MM.1S (cell line): ENCODE data around the gene FKBP8.
"Not testable (repeated sequence)": the region's sequence is repeated elsewhere in the genome, so short reads cannot be mapped to it uniquely, and the experiment has no call there.

Experiments used
- EZH2 ChIP-seq: fragments of 300-600 bp; sonication (generic); optimal IDR thresholded peaks from 2 replicates; pipeline ENCODE3; 2017; ENCODE audit warnings: low read depth, mild to moderate bottlenecking, antibody characterized with exemption, low read length, mixed read lengths
- EZH2phosphoT487 ChIP-seq: fragments of 300-600 bp; sonication (generic); IDR thresholded peaks from 2 replicates; pipeline ENCODE4 v1.6.1; 2018; ENCODE audit warnings: antibody characterized with exemption, low read length
- TF ChIP-seq, protein P1 (sequence below): fragments of 300-600 bp; sonication (generic); IDR thresholded peaks from 2 replicates; pipeline ENCODE4 v1.5.1; 2016; ENCODE audit warnings: antibody characterized with exemption, low read length, mixed read lengths

DNA sequence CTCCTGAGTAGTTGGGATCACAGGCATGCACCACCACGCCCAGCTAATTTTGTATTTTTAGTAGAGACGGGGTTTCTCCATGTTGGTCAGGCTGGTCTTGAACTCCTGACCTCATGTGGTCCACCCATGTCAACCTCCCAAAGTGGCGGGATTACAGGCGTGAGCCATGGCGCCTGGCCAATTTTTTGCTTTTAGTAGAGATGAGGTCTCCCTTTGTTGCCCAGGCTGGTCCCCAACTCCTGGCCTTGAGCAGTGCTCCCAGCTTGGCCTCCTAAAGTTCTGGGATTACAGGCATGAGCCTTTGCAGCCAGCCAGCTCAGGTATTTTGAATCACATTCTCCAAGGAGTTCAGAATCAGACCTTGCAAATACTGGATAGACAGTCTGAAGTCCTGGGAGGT lies 49.4 kb upstream of the FKBP8 start:
- TF ChIP-seq EZH2, EZH2phosphoT487: not testable (repeated sequence)
- TF ChIP-seq, protein P1, sequence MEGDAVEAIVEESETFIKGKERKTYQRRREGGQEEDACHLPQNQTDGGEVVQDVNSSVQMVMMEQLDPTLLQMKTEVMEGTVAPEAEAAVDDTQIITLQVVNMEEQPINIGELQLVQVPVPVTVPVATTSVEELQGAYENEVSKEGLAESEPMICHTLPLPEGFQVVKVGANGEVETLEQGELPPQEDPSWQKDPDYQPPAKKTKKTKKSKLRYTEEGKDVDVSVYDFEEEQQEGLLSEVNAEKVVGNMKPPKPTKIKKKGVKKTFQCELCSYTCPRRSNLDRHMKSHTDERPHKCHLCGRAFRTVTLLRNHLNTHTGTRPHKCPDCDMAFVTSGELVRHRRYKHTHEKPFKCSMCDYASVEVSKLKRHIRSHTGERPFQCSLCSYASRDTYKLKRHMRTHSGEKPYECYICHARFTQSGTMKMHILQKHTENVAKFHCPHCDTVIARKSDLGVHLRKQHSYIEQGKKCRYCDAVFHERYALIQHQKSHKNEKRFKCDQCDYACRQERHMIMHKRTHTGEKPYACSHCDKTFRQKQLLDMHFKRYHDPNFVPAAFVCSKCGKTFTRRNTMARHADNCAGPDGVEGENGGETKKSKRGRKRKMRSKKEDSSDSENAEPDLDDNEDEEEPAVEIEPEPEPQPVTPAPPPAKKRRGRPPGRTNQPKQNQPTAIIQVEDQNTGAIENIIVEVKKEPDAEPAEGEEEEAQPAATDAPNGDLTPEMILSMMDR: not testable (repeated sequence)
